Dendritic cell treated with granulocyte-macrophage colony-stimulating factor and Interleukin-4, amounts not matched to agents 40 ng/mL and 50 ng/mL, for 4 days (primary cell): Measurements from ENCODE around the gene SHC3.

Source experiments
- H3K27ac Mint-ChIP-seq: one replicate; pipeline ENCODE4 v1.8.0; 2022; ENCODE audit warnings: mild to moderate bottlenecking, mixed read lengths
- H3K27me3 Mint-ChIP-seq: one replicate; pipeline ENCODE4 v1.8.0; 2022; ENCODE audit warnings: mild to moderate bottlenecking, mixed read lengths
- H3K36me3 Mint-ChIP-seq: one replicate; pipeline ENCODE4 v1.8.0; 2022; ENCODE audit warnings: low read depth, mixed read lengths
- H3K4me1 Mint-ChIP-seq: one replicate; pipeline ENCODE4 v1.8.0; 2022; ENCODE audit warnings: low read depth, mixed read lengths
- H3K4me3 Mint-ChIP-seq: one replicate; pipeline ENCODE4 v1.8.0; 2022; ENCODE audit warnings: mild to moderate bottlenecking, moderate library complexity, mixed read lengths
- H3K9me3 Mint-ChIP-seq: one replicate; pipeline ENCODE4 v1.8.0; 2022; ENCODE audit warnings: mixed read lengths
- intact Hi-C: fragments of 100-400 bp; cut with micrococcal nuclease; formaldehyde crosslinking; loops from one replicate; pipeline ENCODE4 v1.15.0; 2022

SHC3 gene

GRCh38 chr9:89154651-89155336 is 23.8 kb downstream of the SHC3 start:
- H3K4me3 Mint-ChIP-seq, result peak overlapping the region; percentile 23
- H3K9me3 Mint-ChIP-seq, result no peaks in the 10 kb centered on the region
- peaks cover 31% of the 10 kb centered on the region for H3K27me3 Mint-ChIP-seq
- H3K4me1 Mint-ChIP-seq, result peaks cover 24% of the 10 kb centered on the region
- H3K36me3 Mint-ChIP-seq, result no peaks in the 10 kb centered on the region
- peak overlapping the region; percentile 62 for H3K27ac Mint-ChIP-seq
- intact Hi-C loops, result no loop called here

- H3K27ac Mint-ChIP-seq, result peak overlapping the region; percentile 37
- H3K4me3 Mint-ChIP-seq, result no peak overlapping the region
- no peaks in the 10 kb centered on the region for H3K36me3 Mint-ChIP-seq
- peaks cover 29% of the 10 kb centered on the region for H3K27me3 Mint-ChIP-seq
- peaks cover 24% of the 10 kb centered on the region for H3K4me1 Mint-ChIP-seq
- no peaks in the 10 kb centered on the region for H3K9me3 Mint-ChIP-seq
- intact Hi-C loops, result no loop called here
These were observed 24.4 kb downstream of the SHC3 start for GRCh38 chr9:89154218-89154617.

GRCh38 chr9:89153232-89154017 is 25.2 kb downstream of the SHC3 start:
- peak overlapping the region; percentile 37 for H3K27ac Mint-ChIP-seq
- H3K4me3 Mint-ChIP-seq, result no peak overlapping the region
- intact Hi-C loops, result no loop called here
- peaks cover 28% of the 10 kb centered on the region for H3K27me3 Mint-ChIP-seq
- no peaks in the 10 kb centered on the region for H3K36me3 Mint-ChIP-seq
- H3K4me1 Mint-ChIP-seq, result peaks cover 24% of the 10 kb centered on the region
- no peaks in the 10 kb centered on the region for H3K9me3 Mint-ChIP-seq

GRCh38 chr9:89149726-89150125 is 28.9 kb downstream of the SHC3 start:
- H3K27ac Mint-ChIP-seq, result no peak overlapping the region
- intact Hi-C loops, result no loop called here
- peaks cover 27% of the 10 kb centered on the region for H3K27me3 Mint-ChIP-seq
- H3K9me3 Mint-ChIP-seq, result no peaks in the 10 kb centered on the region
- no peaks in the 10 kb centered on the region for H3K36me3 Mint-ChIP-seq
- peaks cover 17% of the 10 kb centered on the region for H3K4me1 Mint-ChIP-seq
- H3K4me3 Mint-ChIP-seq, result no peak overlapping the region

GRCh38 chr9:89145097-89145496 is 33.5 kb downstream of the SHC3 start:
- H3K36me3 Mint-ChIP-seq, result no peaks in the 10 kb centered on the region
- H3K27me3 Mint-ChIP-seq, result peaks cover 35% of the 10 kb centered on the region
- no peaks in the 10 kb centered on the region for H3K4me1 Mint-ChIP-seq
- H3K4me3 Mint-ChIP-seq, result no peak overlapping the region
- no peak overlapping the region for H3K27ac Mint-ChIP-seq
- intact Hi-C loops, result no loop called here
- H3K9me3 Mint-ChIP-seq, result no peaks in the 10 kb centered on the region

GRCh38 chr9:89144238-89144637 is 34.4 kb downstream of the SHC3 start:
- Mint-ChIP-seq H3K36me3 (no peaks in the 10 kb centered on the region), H3K4me3 (no peak overlapping the region), H3K9me3 (no peaks in the 10 kb centered on the region), H3K27ac (no peak overlapping the region), H3K4me1 (no peaks in the 10 kb centered on the region), H3K27me3 (peaks cover 34% of the 10 kb centered on the region)
- intact Hi-C loops, result no loop called here

GRCh38 chr9:89143266-89143665 is 35.4 kb downstream of the SHC3 start:
- Mint-ChIP-seq H3K27ac (no peak overlapping the region), H3K27me3 (peaks cover 36% of the 10 kb centered on the region), H3K36me3 (no peaks in the 10 kb centered on the region), H3K4me3 (no peak overlapping the region), H3K4me1 (no peaks in the 10 kb centered on the region), H3K9me3 (no peaks in the 10 kb centered on the region)
- intact Hi-C loops, result no loop called here

GRCh38 chr9:89139455-89139854 is 39.2 kb downstream of the SHC3 start:
- Mint-ChIP-seq H3K36me3 (no peaks in the 10 kb centered on the region), H3K27me3 (peaks cover 19% of the 10 kb centered on the region), H3K4me1 (no peaks in the 10 kb centered on the region), H3K27ac (no peak overlapping the region), H3K4me3 (no peak overlapping the region), H3K9me3 (peaks cover 17% of the 10 kb centered on the region)
- intact Hi-C loops, result no loop called here

GRCh38 chr9:89138463-89139390 is 39.9 kb downstream of the SHC3 start:
- Mint-ChIP-seq H3K9me3 (peaks cover 17% of the 10 kb centered on the region), H3K27ac (no peak overlapping the region), H3K27me3 (peaks cover 19% of the 10 kb centered on the region), H3K4me1 (no peaks in the 10 kb centered on the region), H3K4me3 (no peak overlapping the region), H3K36me3 (no peaks in the 10 kb centered on the region)
- intact Hi-C loops, result no loop called here

GRCh38 chr9:89137542-89138462 is 40.8 kb downstream of the SHC3 start:
- peaks cover 15% of the 10 kb centered on the region for H3K27me3 Mint-ChIP-seq
- H3K27ac Mint-ChIP-seq, result no peak overlapping the region
- no peak overlapping the region for H3K4me3 Mint-ChIP-seq
- H3K4me1 Mint-ChIP-seq, result no peaks in the 10 kb centered on the region
- no peaks in the 10 kb centered on the region for H3K36me3 Mint-ChIP-seq
- H3K9me3 Mint-ChIP-seq, result peaks cover 17% of the 10 kb centered on the region
- intact Hi-C loops, result no loop called here

GRCh38 chr9:89135591-89136166 is 42.9 kb downstream of the SHC3 start:
- H3K36me3 Mint-ChIP-seq, result no peaks in the 10 kb centered on the region
- intact Hi-C loops, result no loop called here
- no peak overlapping the region for H3K27ac Mint-ChIP-seq
- peaks cover 17% of the 10 kb centered on the region for H3K9me3 Mint-ChIP-seq
- peaks cover 15% of the 10 kb centered on the region for H3K27me3 Mint-ChIP-seq
- no peak overlapping the region for H3K4me3 Mint-ChIP-seq
- no peaks in the 10 kb centered on the region for H3K4me1 Mint-ChIP-seq

GRCh38 chr9:89134709-89135108 is 43.9 kb downstream of the SHC3 start:
- intact Hi-C loops, result no loop called here
- no peak overlapping the region for H3K4me3 Mint-ChIP-seq
- peaks cover 17% of the 10 kb centered on the region for H3K9me3 Mint-ChIP-seq
- no peak overlapping the region for H3K27ac Mint-ChIP-seq
- peaks cover 14% of the 10 kb centered on the region for H3K27me3 Mint-ChIP-seq
- no peaks in the 10 kb centered on the region for H3K36me3 Mint-ChIP-seq
- H3K4me1 Mint-ChIP-seq, result no peaks in the 10 kb centered on the region

- H3K36me3 Mint-ChIP-seq, result no peaks in the 10 kb centered on the region
- H3K27me3 Mint-ChIP-seq, result peaks cover 5% of the 10 kb centered on the region
- no peaks in the 10 kb centered on the region for H3K9me3 Mint-ChIP-seq
- no peaks in the 10 kb centered on the region for H3K4me1 Mint-ChIP-seq
- intact Hi-C loops, result no loop called here
- no peak overlapping the region for H3K27ac Mint-ChIP-seq
- no peak overlapping the region for H3K4me3 Mint-ChIP-seq
These were observed 55.7 kb downstream of the SHC3 start for GRCh38 chr9:89122949-89123348.
